H1 (cell line): ENCODE data around the gene ERO1B. TPM values are rescaled to one million over a fixed set of nuclear protein-coding genes. Genes with fewer than 3 reads are reported as not detected.

ENCODE experiments used
- CTCF ChIA-PET: fragments of 300-600 bp; sonication (Branson Sonifier 250); formaldehyde crosslinking; loops from one replicate; lab custom pipeline; 2021; ENCODE audit not compliant: partially characterized antibody; lab: Charles Lee
- POLR2A ChIA-PET: fragments of 300-600 bp; sonication (Branson Sonifier 250); formaldehyde crosslinking; loops from one replicate; lab custom pipeline; 2021; ENCODE audit warnings: inconsistent platforms; ENCODE audit not compliant: partially characterized antibody; lab: Charles Lee
- DNase-seq, 2 experiments: peaks; one replicate each; pipeline versions ENCODE4 v3.0.0 to v3.0.0-alpha.2; 2010 to 2022; ENCODE audit warnings: low spot score in 2 of 2, low read depth in 1 of 2, mixed read lengths in 1 of 2
- FAIRE-seq: peaks from 2 replicates; lab custom pipeline; 2011; peaks lifted over from hg19 to GRCh38; lab: Jason Lieb, UNC
- H2AFZ ChIP-seq: 2 replicates; pipeline ENCODE4 v1.8.1; 2012; ENCODE audit warnings: low read length, inconsistent platforms
- H2AK5ac ChIP-seq: 2 replicates; pipeline ENCODE4 v1.6.1; 2013; ENCODE audit warnings: low read depth, low read length
- H2BK120ac ChIP-seq: replicated peaks from 2 replicates; pipeline ENCODE3; 2013; ENCODE audit warnings: low read depth, low read length, inconsistent platforms
- H2BK12ac ChIP-seq: 2 replicates; pipeline ENCODE4 v1.6.1; 2013; ENCODE audit warnings: low read depth, low read length
- H2BK15ac ChIP-seq: 2 replicates; pipeline ENCODE4 v1.6.1; 2013; ENCODE audit warnings: low read length
- H2BK20ac ChIP-seq: 2 replicates; pipeline ENCODE4 v1.6.1; 2013; ENCODE audit warnings: low read length
- H2BK5ac ChIP-seq: 2 replicates; pipeline ENCODE4 v1.6.1; 2013; ENCODE audit warnings: low read depth, low read length
- H3K14ac ChIP-seq: 2 replicates; pipeline ENCODE4 v1.6.1; 2013; ENCODE audit warnings: inconsistent platforms; ENCODE audit not compliant: insufficient read length
- H3K18ac ChIP-seq: 2 replicates; pipeline ENCODE4 v1.6.1; 2013; ENCODE audit warnings: low read length; ENCODE audit errors: extremely low read depth
- H3K23ac ChIP-seq: 2 replicates; pipeline ENCODE4 v1.6.1; 2013; ENCODE audit warnings: inconsistent platforms; ENCODE audit not compliant: insufficient read length
- H3K23me2 ChIP-seq: 2 replicates; pipeline ENCODE4 v1.6.1; 2013; ENCODE audit warnings: low read depth, low read length
- H3K27ac ChIP-seq: 2 replicates; pipeline ENCODE4 v1.6.1; 2011; ENCODE audit warnings: low read depth, low read length, inconsistent platforms
- H3K27me3 ChIP-seq, 4 experiments: replicated peaks in 1 of 4; 1 replicate in 1 of 4; 2 replicates in 3 of 4; pipeline versions ENCODE4 v1.6.1 to v1.8.1; 2011 to 2013; ENCODE audit warnings: low read length in 3 of 4, mild to moderate bottlenecking in 3 of 4, inconsistent platforms in 2 of 4, mixed read lengths in 2 of 4, moderate library complexity in 1 of 4; ENCODE audit not compliant: control insufficient read depth in 3 of 4, insufficient read depth in 3 of 4; ENCODE audit errors: extremely low read depth in 1 of 4
- H3K36me3 ChIP-seq, 4 experiments: 2 replicates each; pipeline versions ENCODE4 v1.6.1 to v1.8.1; 2011 to 2013; ENCODE audit warnings: mild to moderate bottlenecking in 4 of 4, low read length in 3 of 4, moderate library complexity in 2 of 4, control low read depth in 1 of 4, inconsistent platforms in 1 of 4; ENCODE audit not compliant: insufficient read depth in 4 of 4, control insufficient read depth in 2 of 4
- H3K4ac ChIP-seq: replicated peaks from 2 replicates; pipeline ENCODE3; 2013; ENCODE audit warnings: low read length, low read depth, mixed read lengths, inconsistent platforms; ENCODE audit not compliant: insufficient read length
- H3K4me1 ChIP-seq, 4 experiments: replicated peaks in 1 of 4; 1 replicate in 1 of 4; 2 replicates in 3 of 4; pipeline versions ENCODE4 v1.6.1 to v1.8.1; 2011 to 2013; ENCODE audit warnings: low read length in 3 of 4, inconsistent platforms in 2 of 4, mixed read lengths in 1 of 4; ENCODE audit not compliant: insufficient read depth in 4 of 4, control insufficient read depth in 3 of 4
- H3K4me2 ChIP-seq, 2 experiments: 2 replicates each; pipeline versions ENCODE4 v1.6.1 to v1.8.1; 2011 to 2013; ENCODE audit warnings: low read depth in 2 of 2, low read length in 2 of 2, control low read depth in 1 of 2, inconsistent platforms in 1 of 2, mild to moderate bottlenecking in 1 of 2; ENCODE audit not compliant: insufficient read depth in 1 of 2
- H3K4me3 ChIP-seq, 4 experiments: fragments of 200-600, 300-600 bp in 1 of 4; sonication (generic), shearing (Covaris generic), sonication (Bioruptor Twin) in 1 of 4; 2 replicates each; pipeline versions ENCODE4 v1.5.1 to v1.8.1; 2011 to 2016; ENCODE audit warnings: low read length in 4 of 4, low read depth in 3 of 4, control low read depth in 2 of 4, inconsistent platforms in 2 of 4, mild to moderate bottlenecking in 2 of 4, mixed read lengths in 1 of 4, moderate library complexity in 1 of 4; ENCODE audit not compliant: insufficient read depth in 2 of 4; ENCODE audit errors: extremely low read depth in 1 of 4
- H3K56ac ChIP-seq: replicated peaks from 2 replicates; pipeline ENCODE3; 2013; ENCODE audit warnings: low read depth, mild to moderate bottlenecking, mixed read lengths, low read length, inconsistent platforms; ENCODE audit not compliant: insufficient read length
- H3K79me1 ChIP-seq: 2 replicates; pipeline ENCODE4 v1.6.1; 2013; ENCODE audit warnings: low read depth, low read length, control low read depth
- H3K79me2 ChIP-seq, 2 experiments: 2 replicates each; pipeline versions ENCODE4 v1.6.1 to v1.8.1; 2012 to 2013; ENCODE audit warnings: low read length in 2 of 2, mild to moderate bottlenecking in 2 of 2, inconsistent platforms in 1 of 2; ENCODE audit not compliant: insufficient read depth in 2 of 2, control insufficient read depth in 1 of 2
- H3K9ac ChIP-seq, 4 experiments: replicated peaks in 1 of 4; 1 replicate in 1 of 4; 2 replicates in 3 of 4; pipeline versions ENCODE4 v1.6.1 to v1.8.1; 2011 to 2013; ENCODE audit warnings: low read depth in 3 of 4, low read length in 3 of 4, control low read depth in 2 of 4, mild to moderate bottlenecking in 2 of 4, moderate library complexity in 2 of 4, inconsistent platforms in 1 of 4; ENCODE audit errors: extremely low read depth in 1 of 4
- H3K9me3 ChIP-seq, 2 experiments: 2 replicates each; pipeline versions ENCODE4 v1.6.1 to v1.8.1; 2012 to 2013; ENCODE audit warnings: mild to moderate bottlenecking in 2 of 2, moderate library complexity in 2 of 2, control low read depth in 1 of 2, inconsistent platforms in 1 of 2, low read depth in 1 of 2, low read length in 1 of 2, mixed read lengths in 1 of 2; ENCODE audit not compliant: insufficient read depth in 2 of 2
- H4K20me1 ChIP-seq, 2 experiments: replicated peaks in 1 of 2; 2 replicates each; pipeline versions ENCODE3 to v1.8.1; 2011 to 2013; ENCODE audit warnings: inconsistent platforms in 2 of 2, low read length in 2 of 2, mild to moderate bottlenecking in 1 of 2; ENCODE audit not compliant: insufficient read depth in 2 of 2, control insufficient read depth in 1 of 2
- H4K5ac ChIP-seq: 2 replicates; pipeline ENCODE4 v1.6.1; 2013; ENCODE audit warnings: low read length, low read depth, mixed read lengths, inconsistent platforms; ENCODE audit not compliant: insufficient read length
- H4K8ac ChIP-seq: 2 replicates; pipeline ENCODE4 v1.8.0; 2013; ENCODE audit warnings: mild to moderate bottlenecking, moderate library complexity, low read length, inconsistent platforms; ENCODE audit not compliant: insufficient read depth; ENCODE audit errors: extremely low read depth
- H4K91ac ChIP-seq: replicated peaks from 2 replicates; pipeline ENCODE3; 2013; ENCODE audit warnings: low read length, mixed read lengths, inconsistent platforms; ENCODE audit not compliant: insufficient read length
- BRCA1 ChIP-seq: IDR thresholded peaks from 2 replicates; pipeline ENCODE4 v1.6.1; 2012; ENCODE audit warnings: low read depth, low read length, improper control_type of control experiment
- CREB1 ChIP-seq: IDR thresholded peaks from 2 replicates; pipeline ENCODE4 v1.6.1; 2012; ENCODE audit warnings: inconsistent platforms
- SP4 ChIP-seq: IDR thresholded peaks from 2 replicates; pipeline ENCODE4 v1.6.1; 2012; ENCODE audit warnings: low read length, inconsistent platforms
- SRF ChIP-seq: IDR thresholded peaks from 2 replicates; pipeline ENCODE4 v1.6.1; 2011; ENCODE audit warnings: mild to moderate bottlenecking, low read depth, low read length, moderate library complexity
- SUZ12 ChIP-seq: fragments of 200-600 bp; sonication (generic); IDR thresholded peaks from 2 replicates; pipeline ENCODE4 v1.6.1; 2012; ENCODE audit warnings: mild to moderate bottlenecking, inconsistent platforms, low read length, moderate library complexity, mixed read lengths
- TBP ChIP-seq: IDR thresholded peaks from 2 replicates; pipeline ENCODE4 v1.6.1; 2011; ENCODE audit warnings: low read depth, low read length, improper control_type of control experiment
- YY1 ChIP-seq: IDR thresholded peaks from 2 replicates; pipeline ENCODE4 v1.6.1; 2011; ENCODE audit warnings: low read depth, mild to moderate bottlenecking, low read length
- WGBS, 2 experiments: shearing (Covaris generic) in 1 of 2; methylation state at CpG; one replicate each; pipeline versions ENCODE4 v1.1.6 to v1.1.7; 2013 to 2015; ENCODE audit warnings: low lambda C conversion rate in 2 of 2, mixed read lengths in 2 of 2, inconsistent platforms in 1 of 2, low coverage in 1 of 2, missing lambda C conversion rate in 1 of 2; ENCODE audit not compliant: insufficient replicate concordance in 2 of 2, insufficient coverage in 1 of 2, insufficient read length in 1 of 2; ENCODE audit errors: extremely low coverage in 1 of 2, missing lambda C conversion rate in 1 of 2; 5-methylcytosine and 5-hydroxymethylcytosine counted together
- polyA plus RNA-seq, 7 experiments: library from polyadenylated mRNA; depleted of rRNA in 3 of 7; stranded (reverse) in 5 of 7; unstranded in 2 of 7; fragments of >200 nt in 5 of 7; fragments of 200-250 nt in 2 of 7; gene quantifications; 1 replicate in 5 of 7; 2 replicates in 1 of 7; 4 replicates in 1 of 7; pipeline versions ENCODE4 v1.2.1 to v1.2.3, GENCODE V29; 2011 to 2013; ENCODE audit warnings: missing spikeins in 2 of 7, mixed read lengths in 2 of 7
- total RNA-seq: library from RNA; stranded (reverse); fragmentation: NEBNext Ultra II Directional; extraction: Animal tissue kit (Norgen Biotek cat#: 25700); gene quantifications from 2 replicates; pipeline ENCODE4 v1.2.1, GENCODE V29; 2021

Gene ERO1B
- total and polyA plus RNA-seq, 2 of the 8 experiments (the other 6 are each of a cell fraction or from before 2014, with no cell fraction given) = 0.74 to 5.6 TPM

DNA sequence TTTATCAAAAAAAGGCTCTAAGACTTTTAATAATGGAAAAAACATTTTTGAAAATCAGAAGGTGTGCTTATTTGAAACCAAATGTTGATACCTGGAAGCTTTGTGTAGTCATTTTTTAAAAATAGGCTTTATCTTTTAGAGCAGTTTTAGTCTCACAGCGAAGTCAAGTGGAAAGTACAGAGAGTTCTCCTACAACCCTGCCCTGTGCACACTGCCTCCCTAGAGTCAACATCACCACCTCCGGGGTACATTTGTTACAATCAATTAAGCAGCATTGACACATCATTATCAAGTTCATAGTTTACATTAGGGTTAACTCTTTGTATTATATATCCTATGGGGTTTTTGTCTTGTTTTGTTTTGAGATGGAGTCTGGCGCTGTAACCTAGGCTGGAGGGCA, 10.7 kb upstream of the ERO1B start:
- H4K8ac ChIP-seq = no peak overlapping the region
- FAIRE-seq = no peak
- no peak overlapping the region for H3K4ac ChIP-seq
- 87% methylated on average over 3 of the region's 3 CpGs; no CpG with 5 or more reads in 1 of the 2 experiments for WGBS, 2 experiments
- no peak overlapping the region for H2BK120ac ChIP-seq
- H3K14ac ChIP-seq = no peak overlapping the region
- no peak overlapping the region for H2BK15ac ChIP-seq
- no peak overlapping the region for H4K5ac ChIP-seq
- H3K36me3 ChIP-seq = no peaks in the 10 kb centered on the region
- no peaks in the 10 kb centered on the region for H3K9me3 ChIP-seq
- TF ChIP-seq YY1 = no peak
- no peak for TF ChIP-seq CREB1
- TF ChIP-seq SRF = no peak
- TF ChIP-seq BRCA1 = no peak
- no peak for TF ChIP-seq TBP
- TF ChIP-seq SP4 = no peak
- TF ChIP-seq SUZ12 = no peak
- H2AK5ac ChIP-seq = no peak overlapping the region
- no peak overlapping the region for H3K4me2 ChIP-seq
- H3K23me2 ChIP-seq = no peaks in the 10 kb centered on the region
- H2BK20ac ChIP-seq = no peak overlapping the region
- H2BK12ac ChIP-seq = no peak overlapping the region
- no peak overlapping the region for H2AFZ ChIP-seq
- no peak overlapping the region for H3K27ac ChIP-seq
- POLR2A ChIA-PET = no interaction called here
- H4K91ac ChIP-seq = no peak overlapping the region
- H3K23ac ChIP-seq = no peak overlapping the region
- H3K56ac ChIP-seq = no peak overlapping the region
- H3K4me3 ChIP-seq = no peak overlapping the region
- no peak overlapping the region for H3K18ac ChIP-seq
- H3K79me2 ChIP-seq = no peaks in the 10 kb centered on the region
- DNase-seq = no peak
- H3K27me3 ChIP-seq = no peaks in the 10 kb centered on the region
- no peaks in the 10 kb centered on the region for H3K79me1 ChIP-seq
- no peaks in the 10 kb centered on the region for H4K20me1 ChIP-seq
- CTCF ChIA-PET = interaction anchor here (1.0 kb wide), 1 partner anchor 9 kb away, joined by 3 read pairs; no protein-coding TSS in a partner anchor
- 0 out of 7 replicates have a peak, but pooled peaks cover 0 to under 1% (median 0%) of the 10 kb centered on the region in 4 experiments for H3K4me1 ChIP-seq
- H2BK5ac ChIP-seq = no peak overlapping the region
- H3K9ac ChIP-seq = no peak overlapping the region
